ENCODE measurements around the gene MBNL2. TPM values are rescaled to one million over a fixed set of nuclear protein-coding genes. Genes with fewer than 3 reads are reported as not detected.

The MBNL2 gene
- total and polyA plus RNA-seq, 2 of the 13 experiments (the other 11 are each of a cell fraction or from before 2014, with no cell fraction given), result 30.8 to 59.0 TPM

- TF ChIP-seq E2F2 (CRISPR knock-in tag; IDR thresholded peaks at IDR 0.05; ENCODE audit: borderline replicate concordance), result no peak
- TF ChIP-seq MEIS1 (CRISPR knock-in tag; IDR thresholded peaks at IDR 0.05; ENCODE audit: borderline replicate concordance), result no peak
- TF ChIP-seq ZSCAN29 (CRISPR knock-in tag; conservative IDR thresholded peaks at IDR 0.05), result no peak
- TF ChIP-seq HNRNPK (IDR thresholded peaks at IDR 0.05; ENCODE audit: low read depth, low read length, poor library complexity, severe bottlenecking), result no peak
- TF ChIP-seq ZMAT5 (CRISPR knock-in tag; IDR thresholded peaks at IDR 0.05; ENCODE audit: borderline replicate concordance, low read depth), result no peak
- peak; percentile 21; the same call in 1 of the 2 replicates for TF ChIP-seq HNF1A (IDR thresholded peaks at IDR 0.05; ENCODE audit: low read depth)
- TF ChIP-seq HNF1A (CRISPR knock-in tag; IDR thresholded peaks at IDR 0.05; ENCODE audit: borderline replicate concordance), result no peak
- no peak for TF ChIP-seq ZBTB49 (CRISPR knock-in tag; IDR thresholded peaks at IDR 0.05; ENCODE audit: borderline replicate concordance)
- TF ChIP-seq DDIT3 (CRISPR knock-in tag; IDR thresholded peaks at IDR 0.05), result no peak
- no peak for TF ChIP-seq PCBP1 (IDR thresholded peaks at IDR 0.05; ENCODE audit: borderline replicate concordance, low read depth, low read length)
- 0 out of 2 replicates have a peak, but pooled peaks have one; percentile 11 for TF ChIP-seq HDAC2 (CRISPR knock-in tag; IDR thresholded peaks at IDR 0.05)
- TF ChIP-seq NR2F6 (IDR thresholded peaks at IDR 0.05), result peak; percentile 49
- no peak for TF ChIP-seq NR2F6 (CRISPR knock-in tag; IDR thresholded peaks at IDR 0.05)
- TF ChIP-seq CHD2 (IDR thresholded peaks at IDR 0.05; ENCODE audit: low read depth, low read length), result no peak
- TF ChIP-seq POLR2A (IDR thresholded peaks at IDR 0.05; ENCODE audit: insufficient read depth in 1 of 2, low read depth in 2 of 2, low read length in 2 of 2), result peak in 1 of 2 experiments; percentile 34; a peak in 1 of 4 replicates
- TF ChIP-seq MNT (IDR thresholded peaks at IDR 0.05), result no peak
- TF ChIP-seq SOX13 (IDR thresholded peaks at IDR 0.05), result no peak
- TF ChIP-seq SOX13 (CRISPR knock-in tag; conservative IDR thresholded peaks at IDR 0.05 in 1 of 2, IDR thresholded peaks at IDR 0.05 in 1 of 2), result peak in 1 of 2 experiments; percentile 63; a peak in 2 of 4 replicates
- no peak for TF ChIP-seq GLI4 (CRISPR knock-in tag; IDR thresholded peaks at IDR 0.05; ENCODE audit: borderline replicate concordance)
- no peak for TF ChIP-seq HOXA7 (CRISPR knock-in tag; IDR thresholded peaks at IDR 0.05)
Observed at GRCh38 chr13:97245011-97245410, 22.9 kb downstream of the MBNL2 start (continued).
